ENCODE data around the gene LRMDA.

Gene LRMDA

DNA sequence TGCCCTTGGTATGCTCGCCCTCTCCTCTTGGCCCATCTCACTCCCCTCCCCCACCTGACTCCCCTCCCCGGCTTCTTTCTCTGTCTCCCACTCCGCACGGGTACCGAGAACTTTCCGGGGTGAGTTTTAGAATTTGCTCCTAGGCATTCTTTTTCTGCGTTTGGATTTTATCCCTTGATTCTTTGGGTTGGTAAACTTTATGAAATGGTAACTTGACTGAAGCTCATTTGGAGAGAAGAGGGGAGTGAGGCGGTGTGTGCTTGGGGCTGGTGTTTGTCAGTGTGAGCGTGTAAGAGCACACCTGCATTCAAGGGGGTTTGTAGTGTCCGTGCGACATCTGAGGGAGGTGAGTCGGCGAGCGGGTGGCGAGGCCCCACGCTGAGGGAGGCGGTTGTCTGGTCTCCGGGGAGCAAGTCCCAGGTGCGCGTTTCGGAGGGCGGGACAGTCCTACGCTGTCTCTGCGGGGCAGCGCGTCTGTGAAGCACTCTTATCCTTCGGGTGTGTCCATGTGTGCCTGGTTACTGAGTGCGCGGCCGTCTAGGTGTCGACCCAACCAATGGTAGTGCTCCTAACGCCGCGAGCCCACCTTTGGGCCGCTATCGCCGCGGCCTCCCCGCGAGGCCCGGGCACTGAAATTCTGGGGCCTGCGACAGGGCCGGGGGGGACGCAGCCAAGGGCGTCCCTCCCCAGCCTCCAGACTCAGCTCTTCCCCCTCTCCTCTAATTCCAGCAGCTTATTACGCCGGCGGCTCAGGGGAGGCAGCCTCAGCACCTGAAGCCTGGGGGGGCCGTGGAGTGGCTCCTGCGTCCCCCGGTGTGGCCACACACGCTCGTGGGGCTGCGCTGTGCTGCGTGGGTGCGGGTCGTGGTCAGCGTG lies 27.2 kb upstream of the LRMDA start:
- TF ChIP-seq, protein P1, sequence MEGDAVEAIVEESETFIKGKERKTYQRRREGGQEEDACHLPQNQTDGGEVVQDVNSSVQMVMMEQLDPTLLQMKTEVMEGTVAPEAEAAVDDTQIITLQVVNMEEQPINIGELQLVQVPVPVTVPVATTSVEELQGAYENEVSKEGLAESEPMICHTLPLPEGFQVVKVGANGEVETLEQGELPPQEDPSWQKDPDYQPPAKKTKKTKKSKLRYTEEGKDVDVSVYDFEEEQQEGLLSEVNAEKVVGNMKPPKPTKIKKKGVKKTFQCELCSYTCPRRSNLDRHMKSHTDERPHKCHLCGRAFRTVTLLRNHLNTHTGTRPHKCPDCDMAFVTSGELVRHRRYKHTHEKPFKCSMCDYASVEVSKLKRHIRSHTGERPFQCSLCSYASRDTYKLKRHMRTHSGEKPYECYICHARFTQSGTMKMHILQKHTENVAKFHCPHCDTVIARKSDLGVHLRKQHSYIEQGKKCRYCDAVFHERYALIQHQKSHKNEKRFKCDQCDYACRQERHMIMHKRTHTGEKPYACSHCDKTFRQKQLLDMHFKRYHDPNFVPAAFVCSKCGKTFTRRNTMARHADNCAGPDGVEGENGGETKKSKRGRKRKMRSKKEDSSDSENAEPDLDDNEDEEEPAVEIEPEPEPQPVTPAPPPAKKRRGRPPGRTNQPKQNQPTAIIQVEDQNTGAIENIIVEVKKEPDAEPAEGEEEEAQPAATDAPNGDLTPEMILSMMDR (IDR thresholded peaks at IDR 0.05; ENCODE audit: unreplicated experiment in 3 of 3), result peak in 1 of 3 experiments; percentile 11
- H3K27me3 Mint-ChIP-seq (ENCODE audit: low read depth), result peaks cover 32% of the 10 kb centered on the region
- peaks cover 26% of the 10 kb centered on the region for H3K4me1 Mint-ChIP-seq
- no peaks in the 10 kb centered on the region for H3K9me3 Mint-ChIP-seq
- H3K36me3 Mint-ChIP-seq (ENCODE audit: low read depth), result peaks cover 7% of the 10 kb centered on the region
- peak overlapping the region; percentile 90 to 96 (median 92) for H3K27ac Mint-ChIP-seq
- H3K4me3 Mint-ChIP-seq, result peak overlapping the region; percentile 87 to 94 (median 92)

DNA sequence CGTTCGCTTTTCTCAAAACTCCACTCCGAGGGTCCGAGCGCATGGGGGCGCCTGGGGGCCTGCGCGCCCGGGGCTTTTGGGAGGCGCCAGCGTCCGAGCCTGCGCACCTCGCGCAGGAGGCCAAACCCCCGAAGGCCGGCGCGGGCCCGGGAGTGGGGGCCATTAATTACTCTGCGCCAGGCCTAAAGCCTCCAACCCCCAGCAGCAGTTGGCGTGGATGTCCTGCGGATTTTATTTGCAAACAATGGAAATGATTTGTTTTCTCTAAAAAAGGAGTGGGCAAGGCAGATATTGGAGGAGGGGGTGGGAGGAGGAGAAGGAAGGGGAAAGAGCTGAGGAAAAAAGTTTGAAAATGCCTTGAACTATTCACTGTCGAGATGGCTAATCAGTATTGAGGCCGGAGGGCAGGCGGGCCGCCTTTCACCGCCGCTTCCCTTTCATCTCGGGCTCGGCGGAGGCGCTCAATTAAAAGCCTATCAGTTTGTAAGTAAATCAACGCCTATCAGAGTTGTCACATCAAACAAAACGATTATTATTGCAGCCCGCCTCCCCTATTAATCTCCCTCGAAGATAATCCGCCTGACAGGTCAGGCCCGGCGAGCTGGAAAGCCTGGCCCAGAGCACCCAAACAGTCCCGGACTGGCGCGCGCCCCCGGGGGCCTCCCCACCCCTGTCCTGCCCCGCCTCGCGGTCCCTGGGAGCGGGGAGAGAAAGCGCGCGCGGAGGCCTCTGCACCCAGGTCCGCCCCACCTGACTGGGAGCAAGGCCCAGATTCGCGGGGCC lies 26.4 kb upstream of the LRMDA start:
- peaks cover 29% of the 10 kb centered on the region for H3K4me1 Mint-ChIP-seq
- peak overlapping the region; percentile 87 to 94 (median 92) for H3K4me3 Mint-ChIP-seq
- H3K27ac Mint-ChIP-seq, result peak overlapping the region; percentile 90 to 98 (median 96)
- H3K36me3 Mint-ChIP-seq (ENCODE audit: low read depth), result peaks cover 6% of the 10 kb centered on the region
- no peaks in the 10 kb centered on the region for H3K9me3 Mint-ChIP-seq
- TF ChIP-seq, protein P1 (IDR thresholded peaks at IDR 0.05; ENCODE audit: unreplicated experiment in 3 of 3), result peak in 1 of 3 experiments; percentile 11
- H3K27me3 Mint-ChIP-seq (ENCODE audit: low read depth), result peaks cover 32% of the 10 kb centered on the region

DNA sequence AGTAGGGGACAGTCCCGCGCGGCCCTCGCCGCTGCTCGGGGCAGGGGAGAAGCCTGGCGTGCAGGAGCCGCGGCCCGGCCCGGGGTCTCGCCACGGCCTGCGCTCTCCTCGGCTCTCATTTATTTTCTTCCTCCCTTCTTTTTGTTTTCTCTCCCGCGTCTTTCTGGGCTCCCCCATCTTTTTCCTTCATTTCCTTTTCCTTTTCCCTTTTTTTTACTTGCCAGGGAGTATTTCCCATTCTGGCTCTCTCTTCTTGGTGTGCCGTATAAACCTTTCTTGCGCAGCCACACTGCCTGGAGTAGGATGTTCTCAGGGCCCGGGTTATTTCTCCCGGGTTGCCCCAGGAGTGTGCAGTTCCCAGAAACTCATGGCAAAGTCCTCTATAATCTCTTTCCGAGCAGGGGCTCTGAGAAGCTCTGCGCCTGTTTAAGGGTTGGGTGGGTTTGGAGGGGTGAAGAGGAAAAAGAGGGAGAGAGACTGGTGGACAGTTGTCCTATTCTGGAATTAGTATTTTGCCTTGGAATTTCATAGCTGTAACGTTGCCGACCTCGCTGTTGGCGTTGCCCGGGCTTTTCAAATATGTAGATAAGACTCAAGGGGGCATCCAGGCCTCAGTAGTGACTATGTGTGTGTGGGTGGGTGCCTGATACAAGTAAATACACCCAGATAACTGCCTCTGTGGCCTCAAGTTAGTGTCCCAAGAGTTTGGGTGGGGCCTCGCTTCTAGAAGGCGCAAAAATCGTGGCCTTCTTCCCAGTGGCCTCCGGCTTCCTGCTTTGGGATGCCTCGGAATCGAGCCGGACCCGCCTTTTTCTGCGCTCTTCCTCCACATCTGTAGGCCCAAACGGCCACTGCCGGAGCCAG lies 25.6 kb upstream of the LRMDA start:
- TF ChIP-seq, protein P1 (IDR thresholded peaks at IDR 0.05; ENCODE audit: unreplicated experiment in 3 of 3), result no peak
- Mint-ChIP-seq H3K4me1 (peaks cover 37% of the 10 kb centered on the region), H3K27me3 (ENCODE audit: low read depth) (peaks cover 36% of the 10 kb centered on the region), H3K4me3 (peak overlapping the region; percentile 83 to 87 (median 87)), H3K9me3 (no peaks in the 10 kb centered on the region), H3K36me3 (ENCODE audit: low read depth) (no peaks in the 10 kb centered on the region), H3K27ac (peak overlapping the region; percentile 90 to 96 (median 92))

DNA sequence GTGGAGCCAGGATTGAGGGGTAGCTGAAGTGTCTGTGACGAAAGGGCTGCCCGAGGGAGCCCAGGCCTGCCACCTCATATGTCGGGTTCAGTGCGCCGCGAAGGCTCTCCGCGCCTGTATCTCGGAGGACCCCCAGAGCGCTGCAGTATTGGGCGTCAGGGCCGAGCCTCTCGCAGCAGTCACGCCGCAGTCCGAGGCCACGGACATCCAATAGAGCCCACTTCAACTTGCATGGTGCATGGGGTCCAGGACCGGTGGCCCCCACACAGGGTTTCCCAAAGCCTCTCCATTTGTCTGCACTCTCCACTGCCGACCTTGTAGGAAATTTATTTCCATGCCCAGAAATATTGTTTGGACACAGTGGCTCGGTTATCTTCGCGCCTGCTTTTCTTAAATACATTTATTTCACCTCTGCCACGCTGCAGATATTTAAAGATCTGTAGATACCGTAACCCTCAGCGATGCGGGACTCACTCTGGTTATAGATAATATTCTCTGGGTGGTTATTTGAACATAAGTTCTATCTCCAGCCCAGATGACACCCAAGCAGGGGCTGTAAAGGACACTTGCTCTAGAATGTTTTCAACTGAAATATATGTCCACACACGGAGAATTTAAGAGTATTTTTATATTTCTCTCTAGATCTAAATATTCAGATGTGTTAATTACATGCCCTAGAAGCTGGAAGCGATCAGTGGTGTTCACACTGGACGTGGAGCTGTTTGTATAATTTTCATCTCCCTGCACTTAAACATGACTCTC lies 24.8 kb upstream of the LRMDA start:
- peak overlapping the region; percentile 90 to 96 (median 92) for H3K27ac Mint-ChIP-seq
- no peaks in the 10 kb centered on the region for H3K9me3 Mint-ChIP-seq
- peaks cover 38% of the 10 kb centered on the region for H3K4me1 Mint-ChIP-seq
- H3K27me3 Mint-ChIP-seq (ENCODE audit: low read depth), result peaks cover 36% of the 10 kb centered on the region
- peak overlapping the region; percentile 83 to 87 (median 87) for H3K4me3 Mint-ChIP-seq
- H3K36me3 Mint-ChIP-seq (ENCODE audit: low read depth), result no peaks in the 10 kb centered on the region
- TF ChIP-seq, protein P1 (IDR thresholded peaks at IDR 0.05; ENCODE audit: unreplicated experiment in 3 of 3), result no peak

DNA sequence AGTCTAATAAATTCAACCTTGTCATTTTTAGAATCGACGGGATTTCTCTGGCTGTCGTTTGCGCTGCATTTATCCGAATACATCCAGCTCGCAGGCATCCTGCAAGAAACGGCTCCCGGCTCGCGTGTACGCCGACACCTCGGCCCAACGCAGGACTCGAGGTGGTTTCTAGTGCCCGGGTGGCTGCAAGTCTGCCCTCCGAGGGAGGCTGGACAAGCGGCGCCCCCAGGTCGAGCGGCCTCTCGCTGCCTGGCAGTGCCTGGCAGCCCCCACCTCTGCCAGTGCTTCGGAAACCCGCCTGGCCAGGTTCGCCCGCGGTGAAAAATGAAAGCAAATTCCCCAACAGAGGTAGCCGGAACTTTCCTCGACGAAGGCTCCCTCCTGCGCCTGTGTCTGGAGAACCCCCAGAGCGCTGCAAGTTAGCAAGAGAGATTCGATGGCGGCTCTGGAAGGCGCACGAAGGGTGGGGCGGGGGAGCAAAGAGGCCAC lies 24.2 kb upstream of the LRMDA start:
- Mint-ChIP-seq H3K36me3 (ENCODE audit: low read depth) (no peaks in the 10 kb centered on the region), H3K27me3 (ENCODE audit: low read depth) (peaks cover 36% of the 10 kb centered on the region), H3K4me3 (peak overlapping the region; percentile 83 to 87 (median 87)), H3K9me3 (no peaks in the 10 kb centered on the region), H3K4me1 (peaks cover 38% of the 10 kb centered on the region), H3K27ac (peak overlapping the region; percentile 90 to 96 (median 92))
- TF ChIP-seq, protein P1 (IDR thresholded peaks at IDR 0.05; ENCODE audit: unreplicated experiment in 3 of 3), result no peak
